Cerebellar cortex (tissue), 1 donor: ENCODE results near the gene KRTAP12-4.
"Not testable (repeated sequence)": the region's sequence is repeated elsewhere in the genome, so short reads cannot be mapped to it uniquely, and the experiment has no call there.

Source experiments
- DNase-seq: peaks from one replicate; pipeline ENCODE4 v3.0.0-alpha.2; 2015; ENCODE audit warnings: low spot score

KRTAP12-4 gene

GRCh38 chr21:44630440-44630839, 24.0 kb downstream of the KRTAP12-4 start:
- no peak for DNase-seq

- no peak for DNase-seq
Measured at GRCh38 chr21:44628707-44629391, 25.6 kb downstream of the KRTAP12-4 start.

GRCh38 chr21:44627831-44628233, 26.6 kb downstream of the KRTAP12-4 start:
- not testable (repeated sequence) for DNase-seq

- DNase-seq: peak; percentile 5
Measured at GRCh38 chr21:44627181-44627822, 27.2 kb downstream of the KRTAP12-4 start.

GRCh38 chr21:44626673-44627143, 27.8 kb downstream of the KRTAP12-4 start, which contains the start of gene KRTAP10-9:
TSS of gene KRTAP10-9 (plus strand) at chr21:44627093. CDS start at chr21:44627172, 79 bp downstream.
- DNase-seq: no peak

- no peak for DNase-seq
Measured at GRCh38 chr21:44626262-44626661, 28.2 kb downstream of the KRTAP12-4 start.

- DNase-seq: no peak
Measured at GRCh38 chr21:44625756-44626155, 28.7 kb downstream of the KRTAP12-4 start.

- DNase-seq: no peak
Measured at GRCh38 chr21:44623575-44623974, 30.9 kb downstream of the KRTAP12-4 start.

- no peak for DNase-seq
Measured at GRCh38 chr21:44619886-44620285, 34.6 kb downstream of the KRTAP12-4 start.

GRCh38 chr21:44618909-44619308, 35.5 kb downstream of the KRTAP12-4 start:
- DNase-seq: no peak

- no peak for DNase-seq
Measured at GRCh38 chr21:44618504-44618903, 36.0 kb downstream of the KRTAP12-4 start.

- no peak for DNase-seq
Measured at GRCh38 chr21:44617071-44617501, 37.4 kb downstream of the KRTAP12-4 start.

- no peak for DNase-seq
Measured at GRCh38 chr21:44616591-44616926, 37.9 kb downstream of the KRTAP12-4 start.

GRCh38 chr21:44615911-44616590, 38.4 kb downstream of the KRTAP12-4 start:
- no peak for DNase-seq

GRCh38 chr21:44615466-44615865, 39.0 kb downstream of the KRTAP12-4 start:
- no peak for DNase-seq

- no peak for DNase-seq
Measured at GRCh38 chr21:44614961-44615391, 39.5 kb downstream of the KRTAP12-4 start.

- no peak for DNase-seq
Measured at GRCh38 chr21:44614161-44614631, 40.3 kb downstream of the KRTAP12-4 start.

GRCh38 chr21:44613386-44614155, 40.9 kb downstream of the KRTAP12-4 start:
- DNase-seq: no peak

GRCh38 chr21:44612669-44613229, 41.7 kb downstream of the KRTAP12-4 start:
- no peak for DNase-seq

GRCh38 chr21:44612029-44612486, 42.4 kb downstream of the KRTAP12-4 start, which contains the start of gene KRTAP10-8:
TSS of gene KRTAP10-8 (plus strand) at chr21:44612079. CDS start at chr21:44612101, 22 bp downstream.
- no peak for DNase-seq

GRCh38 chr21:44611551-44611950, 42.9 kb downstream of the KRTAP12-4 start:
- no peak for DNase-seq
